ENCODE measurements around the gene C14orf39.

Gene C14orf39

GRCh38 chr14:60485598-60486251, at the start of gene C14orf39:
Gene C14orf39 (minus strand): TSS chr14:60486063. CDS start chr14:60485078, 985 bp downstream.
- peak; percentile 10 to 26 for DNase-seq (ENCODE audit: low read depth in 2 of 2)

GRCh38 chr14:60532442-60532841, 46.6 kb upstream of the C14orf39 start:
- DNase-seq (ENCODE audit: low read depth in 2 of 2) = no peak

GRCh38 chr14:60515511-60516289, 29.8 kb upstream of the C14orf39 start:
- no peak for DNase-seq (ENCODE audit: low read depth in 2 of 2)

GRCh38 chr14:60514741-60515491, 29.1 kb upstream of the C14orf39 start:
- no peak for DNase-seq (ENCODE audit: low read depth in 2 of 2)

GRCh38 chr14:60514378-60514740, 28.5 kb upstream of the C14orf39 start:
- DNase-seq (ENCODE audit: low read depth in 2 of 2) = no peak

- no peak for DNase-seq (ENCODE audit: low read depth in 2 of 2)
These were observed 27.2 kb upstream of the C14orf39 start for GRCh38 chr14:60512973-60513571.

GRCh38 chr14:60512126-60512525, 26.3 kb upstream of the C14orf39 start:
- DNase-seq (ENCODE audit: low read depth in 2 of 2) = no peak

GRCh38 chr14:60510951-60511599, 25.2 kb upstream of the C14orf39 start:
- no peak for DNase-seq (ENCODE audit: low read depth in 2 of 2)

GRCh38 chr14:60510254-60510950, 24.5 kb upstream of the C14orf39 start:
- DNase-seq (ENCODE audit: low read depth in 2 of 2) = no peak

- no peak for DNase-seq (ENCODE audit: low read depth in 2 of 2)
These were observed 23.8 kb upstream of the C14orf39 start for GRCh38 chr14:60509438-60510253.

- DNase-seq (ENCODE audit: low read depth in 2 of 2) = no peak
These were observed 23.0 kb upstream of the C14orf39 start, which contains the start of gene SIX6 for GRCh38 chr14:60508707-60509437. Gene SIX6 (plus strand): TSS chr14:60509146. CDS start chr14:60509399, 253 bp downstream.

- DNase-seq (ENCODE audit: low read depth in 2 of 2) = no peak
These were observed 22.5 kb upstream of the C14orf39 start for GRCh38 chr14:60508363-60508706.

GRCh38 chr14:60506985-60507829, 21.3 kb upstream of the C14orf39 start:
- no peak for DNase-seq (ENCODE audit: low read depth in 2 of 2)

- no peak for DNase-seq (ENCODE audit: low read depth in 2 of 2)
These were observed 20.7 kb upstream of the C14orf39 start for GRCh38 chr14:60506462-60506984.

- DNase-seq (ENCODE audit: low read depth in 2 of 2) = no peak
These were observed 20.1 kb upstream of the C14orf39 start for GRCh38 chr14:60506010-60506409.

- no peak for DNase-seq (ENCODE audit: low read depth in 2 of 2)
These were observed 19.6 kb upstream of the C14orf39 start for GRCh38 chr14:60505448-60505847.

- DNase-seq (ENCODE audit: low read depth in 2 of 2) = no peak
These were observed 16.7 kb upstream of the C14orf39 start for GRCh38 chr14:60502541-60502940.

- DNase-seq (ENCODE audit: low read depth in 2 of 2) = no peak
These were observed 10.1 kb upstream of the C14orf39 start for GRCh38 chr14:60495946-60496345.

All from fibroblast of skin of left quadriceps (primary cell).